Muscle of leg (tissue), 11 donors: ENCODE measurements around the gene NOS1. TPM values are rescaled to one million over a fixed set of nuclear protein-coding genes. Genes with fewer than 3 reads are reported as not detected.
"Not testable (repeated sequence)": the region's sequence is repeated elsewhere in the genome, so short reads cannot be mapped to it uniquely, and the experiment has no call there.

Source experiments
- DNase-seq: peaks from one replicate; pipeline ENCODE4 v3.0.0; 2013
- H3K27ac ChIP-seq: one replicate; pipeline ENCODE4 v1.5.1; 2013; ENCODE audit warnings: mild to moderate bottlenecking, low read length, control low read depth
- H3K27me3 ChIP-seq: one replicate; pipeline ENCODE4 v1.6.1; 2013; ENCODE audit warnings: low read length; ENCODE audit not compliant: control insufficient read depth, insufficient read depth
- H3K36me3 ChIP-seq: one replicate; pipeline ENCODE4 v1.6.1; 2013; ENCODE audit warnings: low read length; ENCODE audit not compliant: control insufficient read depth, insufficient read depth
- H3K4me1 ChIP-seq: one replicate; pipeline ENCODE4 v1.6.1; 2013; ENCODE audit warnings: low read length; ENCODE audit not compliant: control insufficient read depth, insufficient read depth
- H3K4me3 ChIP-seq: one replicate; pipeline ENCODE4 v1.5.1; 2013; ENCODE audit warnings: low read length, control low read depth
- H3K9me3 ChIP-seq: replicated peaks from 2 replicates; pipeline ENCODE4 v1.6.1; 2013; ENCODE audit warnings: low read depth, low read length; ENCODE audit not compliant: control insufficient read depth
- WGBS: methylation state at CpG from one replicate; pipeline ENCODE4 v1.1.5; 2013; ENCODE audit warnings: missing lambda C conversion rate; ENCODE audit not compliant: insufficient coverage; 5-methylcytosine and 5-hydroxymethylcytosine counted together
- polyA plus RNA-seq, 8 donors: library from polyadenylated mRNA; unstranded; fragments of 120-200 nt; gene quantifications; one replicate each; pipeline versions ENCODE4 v1.2.1 to v1.2.3, GENCODE V29; 2013; ENCODE audit warnings: inconsistent platforms in 1 of 8, low replicate concordance in 1 of 8; ENCODE audit not compliant: insufficient read length in 8 of 8, insufficient read depth in 1 of 8
- total RNA-seq: library from RNA; stranded (reverse); fragments of 120-200 nt; gene quantifications from one replicate; pipeline ENCODE4 v1.2.4, GENCODE V29; 2013

NOS1 gene
- total and polyA plus RNA-seq, 9 donors, result 0.09 to 0.65 (median 0.18) TPM

- no peak for DNase-seq
- peaks cover 8% of the 10 kb centered on the region for H3K27me3 ChIP-seq
- no peak overlapping the region for H3K4me3 ChIP-seq
- H3K27ac ChIP-seq, result no peak overlapping the region
- H3K9me3 ChIP-seq, result no peaks in the 10 kb centered on the region
- 39% methylated on average over 2 of the region's 2 CpGs for WGBS
- no peaks in the 10 kb centered on the region for H3K36me3 ChIP-seq
- no peaks in the 10 kb centered on the region for H3K4me1 ChIP-seq
Observed at GRCh38 chr12:117207675-117208074, 153.8 kb downstream of the NOS1 start.

- 55% methylated on average over 6 of the region's 9 CpGs for WGBS
- no peak overlapping the region for H3K27ac ChIP-seq
- no peak for DNase-seq
- H3K9me3 ChIP-seq, result no peaks in the 10 kb centered on the region
- H3K4me1 ChIP-seq, result no peaks in the 10 kb centered on the region
- H3K4me3 ChIP-seq, result no peak overlapping the region
- H3K36me3 ChIP-seq, result no peaks in the 10 kb centered on the region
- peaks cover 8% of the 10 kb centered on the region for H3K27me3 ChIP-seq
Observed at GRCh38 chr12:117202556-117202955, 158.9 kb downstream of the NOS1 start.

- DNase-seq, result no peak
- Histone ChIP-seq H3K27me3 (peaks cover 5% of the 10 kb centered on the region), H3K4me3 (no peak overlapping the region), H3K9me3 (no peaks in the 10 kb centered on the region), H3K27ac (no peak overlapping the region), H3K36me3 (no peaks in the 10 kb centered on the region), H3K4me1 (no peaks in the 10 kb centered on the region)
- 71% methylated on average over 6 of the region's 9 CpGs for WGBS
Observed at GRCh38 chr12:117202033-117202432, 159.4 kb downstream of the NOS1 start.

- not testable (repeated sequence) for H3K27me3 ChIP-seq, H3K36me3 ChIP-seq, H3K27ac ChIP-seq, H3K9me3 ChIP-seq, H3K4me1 ChIP-seq, H3K4me3 ChIP-seq, DNase-seq
- 82% methylated on average over 2 of the region's 8 CpGs for WGBS
Observed at GRCh38 chr12:117199956-117200744, 161.3 kb downstream of the NOS1 start.

- not testable (repeated sequence) for H3K27ac ChIP-seq, H3K9me3 ChIP-seq, H3K36me3 ChIP-seq, DNase-seq, H3K27me3 ChIP-seq, H3K4me3 ChIP-seq, H3K4me1 ChIP-seq
- WGBS, result 85% methylated on average over 6 of the region's 6 CpGs
Observed at GRCh38 chr12:117196334-117196733, 165.1 kb downstream of the NOS1 start.

- not testable (repeated sequence) for H3K27ac ChIP-seq, DNase-seq, H3K4me3 ChIP-seq, H3K9me3 ChIP-seq, H3K4me1 ChIP-seq, H3K36me3 ChIP-seq, H3K27me3 ChIP-seq
- 80% methylated on average over 1 of the region's 9 CpGs for WGBS
Observed at GRCh38 chr12:117195027-117195426, 166.4 kb downstream of the NOS1 start.

- Histone ChIP-seq H3K9me3 (peaks cover 3% of the 10 kb centered on the region), H3K36me3 (no peaks in the 10 kb centered on the region), H3K4me1 (peaks cover 12% of the 10 kb centered on the region), H3K27me3 (peaks cover 10% of the 10 kb centered on the region), H3K27ac (no peak overlapping the region), H3K4me3 (no peak overlapping the region)
- WGBS, result 100% methylated on average over 1 of the region's 3 CpGs
- DNase-seq, result no peak
Observed at GRCh38 chr12:117193903-117194302, 167.5 kb downstream of the NOS1 start.

- WGBS, result 84% methylated on average over 9 of the region's 9 CpGs
- not testable (repeated sequence) for H3K27ac ChIP-seq, H3K4me3 ChIP-seq, H3K36me3 ChIP-seq, H3K9me3 ChIP-seq, H3K27me3 ChIP-seq, DNase-seq
- peaks cover 14% of the 10 kb centered on the region for H3K4me1 ChIP-seq
Observed at GRCh38 chr12:117192581-117192980, 168.8 kb downstream of the NOS1 start.

GRCh38 chr12:117192057-117192456 lies 169.4 kb downstream of the NOS1 start:
- DNase-seq, result no peak
- Histone ChIP-seq H3K4me1 (peaks cover 14% of the 10 kb centered on the region), H3K4me3 (no peak overlapping the region), H3K27me3 (peaks cover 10% of the 10 kb centered on the region), H3K36me3 (no peaks in the 10 kb centered on the region), H3K9me3 (peaks cover 3% of the 10 kb centered on the region), H3K27ac (no peak overlapping the region)
- WGBS, result 31% methylated on average over 1 of the region's 2 CpGs

- Histone ChIP-seq H3K4me1 (peaks cover 14% of the 10 kb centered on the region), H3K27ac (peak within 1 kb of the TSS; percentile 74), H3K4me3 (peak within 1 kb of the TSS; percentile 90), H3K36me3 (peaks cover 4% of the 10 kb centered on the region), H3K27me3 (peaks cover 10% of the 10 kb centered on the region), H3K9me3 (peaks cover 3% of the 10 kb centered on the region)
- under 1% methylated on average over 41 of the region's 59 CpGs for WGBS
- peak; percentile 93 for DNase-seq
Observed at GRCh38 chr12:117190210-117190781, 171.1 kb downstream of the NOS1 start, which contains the start of gene FBXO21. TSS of gene FBXO21 (minus strand) at chr12:117190470. CDS start at chr12:117190456, 14 bp downstream.
